K562 (cell line): Measurements from ENCODE around the gene SPRY4. TPM values are rescaled to one million over a fixed set of nuclear protein-coding genes. Genes with fewer than 3 reads are reported as not detected.

Experiments
- BCOR ChIP-seq: fragments of 450-650 bp; IDR thresholded peaks from 2 replicates; pipeline ENCODE4 v1.6.1; 2016
- BRD4 ChIP-seq: fragments of 200-600 bp; sonication (generic); IDR thresholded peaks from 2 replicates; pipeline ENCODE4 v1.6.1; 2017; ENCODE audit warnings: inconsistent platforms
- DIDO1 ChIP-seq: fragments of 450-650 bp; IDR thresholded peaks from 2 replicates; pipeline ENCODE4 v1.6.1; 2016; ENCODE audit warnings: low read depth, missing biosample characterization, missing genetic modification characterization
- ESRRA ChIP-seq: fragments of 450-650 bp; IDR thresholded peaks from 2 replicates; pipeline ENCODE4 v1.6.1; 2014; ENCODE audit warnings: low read depth, mild to moderate bottlenecking, moderate library complexity, borderline replicate concordance
- FOSL1 ChIP-seq: fragments of 200-800 bp; sonication (Bioruptor generic); conservative IDR thresholded peaks from 2 replicates; pipeline ENCODE4 v1.6.1; 2016; ENCODE audit warnings: missing genetic modification characterization, missing compliant biosample characterization
- FOXM1 ChIP-seq, 2 experiments: fragments of 450-650 bp in 1 of 2; sonication (generic) in 1 of 2; formaldehyde crosslinking in 1 of 2; IDR thresholded peaks; 2 replicates each; pipeline versions ENCODE4 v1.6.1 to v1.9.0; 2017 to 2022; ENCODE audit warnings: low read depth in 2 of 2, mild to moderate bottlenecking in 2 of 2, missing genetic modification reagents in 1 of 2, moderate library complexity in 1 of 2
- GTF2F1 ChIP-seq: IDR thresholded peaks from 2 replicates; pipeline ENCODE4 v1.6.1; 2011; ENCODE audit warnings: low read depth, low read length, improper control_type of control experiment
- ID3 ChIP-seq, 2 experiments: fragments of 250-450 bp in 1 of 2; fragments of 450-650 bp in 1 of 2; sonication (Bioruptor Pico) in 1 of 2; IDR thresholded peaks; 2 replicates each; pipeline versions ENCODE4 v1.6.1 to v1.8.0; 2016 to 2021; ENCODE audit warnings: mild to moderate bottlenecking in 2 of 2, moderate library complexity in 2 of 2, missing compliant biosample characterization in 1 of 2, missing genetic modification characterization in 1 of 2
- MXD1 ChIP-seq: fragments of 250-450 bp; sonication (Bioruptor Pico); IDR thresholded peaks from 2 replicates; pipeline ENCODE4 v1.8.0; 2021; ENCODE audit warnings: borderline replicate concordance, mild to moderate bottlenecking, moderate library complexity; ENCODE audit not compliant: poor library complexity, severe bottlenecking
- NR2C1 ChIP-seq, 2 experiments: fragments of 450-650 bp; IDR thresholded peaks; 2 replicates each; pipeline ENCODE4 v1.6.1; 2017; ENCODE audit warnings: mild to moderate bottlenecking in 2 of 2, antibody characterized with exemption in 1 of 2, inconsistent platforms in 1 of 2, missing compliant biosample characterization in 1 of 2, missing genetic modification characterization in 1 of 2
- PCBP1 ChIP-seq: fragments of 200-400 bp; formaldehyde crosslinking; IDR thresholded peaks from 2 replicates; pipeline ENCODE4 v1.6.1; 2018; ENCODE audit warnings: mild to moderate bottlenecking, low read depth, low read length; ENCODE audit not compliant: poor library complexity, severe bottlenecking
- PHB ChIP-seq: fragments of 250-450 bp; sonication (Bioruptor Pico); IDR thresholded peaks from 2 replicates; pipeline ENCODE4 v1.5.0; 2021
- TAF15 ChIP-seq: fragments of 200-400 bp; formaldehyde crosslinking; IDR thresholded peaks from 2 replicates; pipeline ENCODE4 v1.6.1; 2017; ENCODE audit warnings: mild to moderate bottlenecking, low read depth, low read length, moderate library complexity
- TEAD1 ChIP-seq, 2 experiments: fragments of 450-650 bp in 1 of 2; sonication (generic) in 1 of 2; formaldehyde crosslinking; IDR thresholded peaks; 2 replicates each; pipeline versions ENCODE4 v1.4.0 to v1.8.0; 2020 to 2022; ENCODE audit warnings: mild to moderate bottlenecking in 2 of 2, missing genetic modification reagents in 1 of 2
- U2AF1 ChIP-seq: fragments of 200-400 bp; formaldehyde crosslinking; optimal IDR thresholded peaks from 2 replicates; pipeline ENCODE3; 2017; ENCODE audit warnings: mild to moderate bottlenecking, low read depth, low read length, moderate library complexity
- ZBED1 ChIP-seq: IDR thresholded peaks from 2 replicates; pipeline ENCODE4 v1.6.1; 2014
- ZNF146 ChIP-seq: IDR thresholded peaks from one replicate; pipeline ENCODE4 v1.6.1; 2018; ENCODE audit warnings: missing compliant biosample characterization; ENCODE audit not compliant: unreplicated experiment
- ZNF197 ChIP-seq: fragments of 200-800 bp; sonication (Bioruptor generic); IDR thresholded peaks from 2 replicates; pipeline ENCODE4 v1.6.1; 2016; ENCODE audit warnings: low read depth, missing genetic modification characterization, missing compliant biosample characterization
- ZNF253 ChIP-seq: fragments of 250-450 bp; sonication (Bioruptor Pico); conservative IDR thresholded peaks from 2 replicates; pipeline ENCODE4 v1.6.1; 2021; ENCODE audit warnings: mild to moderate bottlenecking
- ZNF3 ChIP-seq: fragments of 250-450 bp; sonication (Bioruptor Pico); IDR thresholded peaks from 2 replicates; pipeline ENCODE4 v1.5.0; 2021; ENCODE audit warnings: mild to moderate bottlenecking, moderate library complexity
- ZNF707 ChIP-seq: fragments of 250-450 bp; sonication (Bioruptor Pico); conservative IDR thresholded peaks from 2 replicates; pipeline ENCODE4 v1.8.0; 2022; ENCODE audit warnings: inconsistent platforms, mild to moderate bottlenecking, moderate library complexity
- polyA plus RNA-seq, 8 experiments: library from polyadenylated mRNA; depleted of rRNA in 4 of 8; stranded (reverse) in 5 of 8; unstranded in 3 of 8; fragments of >200 nt; fragmentation: Nextera tagmentation in 2 of 8; fragmentation: Illumina TruSeq in 1 of 8; extraction: Ambion mirVana in 2 of 8; extraction: Trizol in 1 of 8; gene quantifications; 2 replicates each; pipeline versions ENCODE4 v1.2.1 to v1.2.3, GENCODE V29; 2011 to 2014; ENCODE audit warnings: inconsistent platforms in 1 of 8, missing spikeins in 1 of 8
- total RNA-seq, 7 experiments: library from RNA; depleted of rRNA in 6 of 7; stranded (reverse); fragments of >200 nt in 6 of 7; fragmentation: Illumina TruSeq in 2 of 7; extraction: Trizol in 2 of 7; gene quantifications; 2 replicates each; pipeline versions ENCODE4 v1.2.1 to v1.2.3, GENCODE V29; 2011 to 2021; ENCODE audit warnings: low replicate concordance in 1 of 7
- TF ChIP-seq, protein P1 (sequence below): sonication (generic); formaldehyde crosslinking; IDR thresholded peaks from 2 replicates; pipeline ENCODE4 v1.8.1; 2023; ENCODE audit warnings: mild to moderate bottlenecking, missing genetic modification reagents
- TF ChIP-seq, protein P2 (sequence below): IDR thresholded peaks from 2 replicates; pipeline ENCODE4 v1.6.1; 2012; ENCODE audit warnings: low read depth, low read length, improper control_type of control experiment, borderline replicate concordance

SPRY4 gene
- total and polyA plus RNA-seq, 9 of the 15 experiments (the other 6 are each of a cell fraction or from before 2014, with no cell fraction given), result 2.6 to 24.2 (median 9.5) TPM

DNA sequence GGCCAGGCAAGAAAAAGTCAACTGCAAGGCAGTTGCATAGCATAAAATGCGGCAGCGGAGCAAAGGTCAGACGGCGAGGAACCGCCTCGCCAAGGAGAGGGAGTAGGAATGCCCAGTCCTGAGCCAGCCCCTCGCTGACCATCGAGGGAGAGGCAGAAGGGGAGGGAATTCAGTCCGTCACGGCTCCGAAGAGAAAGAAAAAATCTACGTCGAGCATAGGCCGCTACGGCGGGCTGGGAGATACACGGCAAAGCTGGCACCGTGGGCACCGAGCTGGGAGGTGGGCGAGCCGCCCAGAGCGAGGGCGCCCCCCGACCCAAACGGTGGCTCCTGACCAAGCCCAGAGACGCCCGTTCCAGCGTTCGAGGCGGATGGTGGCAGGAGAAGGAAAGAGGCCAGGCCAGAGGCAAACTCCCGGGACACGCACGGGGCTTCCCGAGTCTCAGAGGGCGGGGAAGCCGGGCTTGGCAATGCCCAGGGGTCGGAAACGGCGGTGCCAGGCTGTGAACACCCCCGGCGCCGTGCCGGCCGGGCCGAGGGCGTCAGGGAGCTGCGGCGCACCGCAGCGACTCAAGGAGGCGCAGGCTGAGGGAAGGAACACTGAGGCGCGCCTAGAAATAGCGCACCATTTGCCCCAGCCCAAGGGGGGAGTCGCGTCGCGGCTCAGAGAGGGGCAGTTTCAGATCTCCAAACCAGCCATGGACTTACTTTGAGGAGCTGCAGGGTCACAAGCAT lies 518 bp downstream of the SPRY4 start (continued):
- TF ChIP-seq ZNF3 (no peak), BCOR (0 out of 2 replicates have a peak, but pooled peaks have one; percentile 54), ESRRA (no peak; the same call in 1 of the 2 replicates), NR2C1 (IDR thresholded peaks at IDR 0.05) (no peak), NR2C1 (tag; IDR thresholded peaks at IDR 0.05) (no peak), ID3 (CRISPR knock-in tag; IDR thresholded peaks at IDR 0.05) (no peak), ID3 (tag; IDR thresholded peaks at IDR 0.05) (no peak), ZNF146 (no peak), TAF15 (no peak), BRD4 (0 out of 2 replicates have a peak, but pooled peaks have one; percentile 29), PCBP1 (no peak), MXD1 (CRISPR knock-in tag) (no peak), ZNF707 (no peak), ZNF253 (CRISPR knock-in tag) (0 out of 2 replicates have a peak, but pooled peaks have one; percentile 3), FOSL1 (tag) (no peak), TEAD1 (CRISPR knock-in tag; IDR thresholded peaks at IDR 0.05) (no peak), DIDO1 (tag) (no peak), GTF2F1 (no peak), ZBED1 (no peak), FOXM1 (IDR thresholded peaks at IDR 0.05; ENCODE audit: low read depth) (no peak), FOXM1 (CRISPR knock-in tag; IDR thresholded peaks at IDR 0.05; ENCODE audit: low read depth) (no peak), ZNF197 (CRISPR knock-in tag) (no peak), U2AF1 (no peak), PHB (no peak)
- TF ChIP-seq, protein P1, sequence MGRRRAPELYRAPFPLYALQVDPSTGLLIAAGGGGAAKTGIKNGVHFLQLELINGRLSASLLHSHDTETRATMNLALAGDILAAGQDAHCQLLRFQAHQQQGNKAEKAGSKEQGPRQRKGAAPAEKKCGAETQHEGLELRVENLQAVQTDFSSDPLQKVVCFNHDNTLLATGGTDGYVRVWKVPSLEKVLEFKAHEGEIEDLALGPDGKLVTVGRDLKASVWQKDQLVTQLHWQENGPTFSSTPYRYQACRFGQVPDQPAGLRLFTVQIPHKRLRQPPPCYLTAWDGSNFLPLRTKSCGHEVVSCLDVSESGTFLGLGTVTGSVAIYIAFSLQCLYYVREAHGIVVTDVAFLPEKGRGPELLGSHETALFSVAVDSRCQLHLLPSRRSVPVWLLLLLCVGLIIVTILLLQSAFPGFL (CRISPR knock-in tag), result no peak
- TF ChIP-seq, protein P2, sequence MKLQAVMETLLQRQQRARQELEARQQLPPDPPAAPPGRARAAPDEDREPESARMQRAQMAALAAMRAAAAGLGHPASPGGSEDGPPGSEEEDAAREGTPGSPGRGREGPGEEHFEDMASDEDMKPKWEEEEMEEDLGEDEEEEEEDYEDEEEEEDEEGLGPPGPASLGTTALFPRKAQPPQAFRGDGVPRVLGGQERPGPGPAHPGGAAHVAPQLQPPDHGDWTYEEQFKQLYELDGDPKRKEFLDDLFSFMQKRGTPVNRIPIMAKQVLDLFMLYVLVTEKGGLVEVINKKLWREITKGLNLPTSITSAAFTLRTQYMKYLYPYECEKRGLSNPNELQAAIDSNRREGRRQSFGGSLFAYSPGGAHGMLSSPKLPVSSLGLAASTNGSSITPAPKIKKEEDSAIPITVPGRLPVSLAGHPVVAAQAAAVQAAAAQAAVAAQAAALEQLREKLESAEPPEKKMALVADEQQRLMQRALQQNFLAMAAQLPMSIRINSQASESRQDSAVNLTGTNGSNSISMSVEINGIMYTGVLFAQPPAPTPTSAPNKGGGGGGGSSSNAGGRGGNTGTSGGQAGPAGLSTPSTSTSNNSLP, result no peak
